Activated B cell treated with CpG ODN at 0.5 μM for 24 hours (primary cell): ENCODE results near the gene PPIB. TPM values are rescaled to one million over a fixed set of nuclear protein-coding genes. Genes with fewer than 3 reads are reported as not detected.

Source experiments
- ATAC-seq: fragments of 200-7000 bp; cut with Tn5 transposase; one replicate; pipeline ENCODE4 v1.10.0; 2021; ENCODE audit warnings: low read depth, mild to moderate bottlenecking, moderate library complexity
- CTCF ChIA-PET: fragments of 350-600 bp; sonication (Branson Sonifier 250); formaldehyde crosslinking; loops from one replicate; lab custom pipeline; 2021; ENCODE audit warnings: antibody characterized with exemption; lab: Charles Lee
- POLR2A ChIA-PET: fragments of 350-600 bp; sonication (Branson Sonifier 250); formaldehyde crosslinking; loops from one replicate; lab custom pipeline; 2021; ENCODE audit warnings: antibody characterized with exemption; lab: Charles Lee
- DNase-seq: peaks from one replicate; pipeline ENCODE4 v3.0.0; 2022
- H3K27ac Mint-ChIP-seq: one replicate; pipeline ENCODE4 v1.8.0; 2020; ENCODE audit warnings: mixed read lengths
- H3K27me3 Mint-ChIP-seq: one replicate; pipeline ENCODE4 v1.8.0; 2021; ENCODE audit warnings: mixed read lengths
- H3K36me3 Mint-ChIP-seq: one replicate; pipeline ENCODE4 v1.8.0; 2021; ENCODE audit warnings: low read depth, mixed read lengths
- H3K4me1 Mint-ChIP-seq: one replicate; pipeline ENCODE4 v1.8.0; 2021; ENCODE audit warnings: mixed read lengths
- H3K4me3 Mint-ChIP-seq: one replicate; pipeline ENCODE4 v1.8.0; 2020; ENCODE audit warnings: mild to moderate bottlenecking, mixed read lengths
- H3K9me3 Mint-ChIP-seq: one replicate; pipeline ENCODE4 v1.8.0; 2020; ENCODE audit warnings: mixed read lengths
- intact Hi-C: fragments of 100-400 bp; cut with micrococcal nuclease; formaldehyde crosslinking; loops from one replicate; pipeline ENCODE4 v1.15.1; 2024
- total RNA-seq: library from RNA; stranded (reverse); gene quantifications from 2 replicates; pipeline ENCODE4 v1.2.3, GENCODE V29; 2022
- TF ChIP-seq, protein P1 (sequence below): fragments of 200-600 bp; IDR thresholded peaks from one replicate; pipeline ENCODE4 v1.8.0; 2022; ENCODE audit warnings: antibody characterized with exemption, mild to moderate bottlenecking

The PPIB gene
- total RNA-seq, 1 donor from 2014 or later, result 225 TPM

DNA sequence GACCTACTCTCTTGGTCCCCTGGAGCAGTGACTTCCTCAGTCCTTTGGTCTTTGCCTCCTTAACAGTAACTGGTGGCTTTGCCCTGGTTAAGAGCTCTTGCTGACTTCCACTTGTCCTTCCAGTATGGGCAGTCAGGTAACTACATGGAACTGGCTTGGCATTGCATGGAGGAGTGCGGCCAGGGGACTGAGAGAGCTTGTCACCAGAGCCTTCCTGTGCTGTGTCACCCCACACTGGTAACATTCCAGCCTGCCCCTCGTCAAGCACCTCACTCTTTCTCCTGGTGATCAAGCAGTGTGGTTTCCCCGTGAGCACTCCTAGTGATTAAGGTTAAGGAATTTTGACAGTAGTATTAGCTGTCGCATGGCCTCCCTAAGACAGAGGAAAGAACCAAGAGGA lies 30.6 kb downstream of the PPIB start:
- Mint-ChIP-seq H3K4me1 (peaks cover 9% of the 10 kb centered on the region), H3K36me3 (peaks cover 92% of the 10 kb centered on the region), H3K9me3 (no peaks in the 10 kb centered on the region), H3K27ac (no peak overlapping the region), H3K27me3 (no peaks in the 10 kb centered on the region), H3K4me3 (no peak overlapping the region)
- ChIA-PET POLR2A (no interaction called here), CTCF (no interaction called here)
- TF ChIP-seq, protein P1, sequence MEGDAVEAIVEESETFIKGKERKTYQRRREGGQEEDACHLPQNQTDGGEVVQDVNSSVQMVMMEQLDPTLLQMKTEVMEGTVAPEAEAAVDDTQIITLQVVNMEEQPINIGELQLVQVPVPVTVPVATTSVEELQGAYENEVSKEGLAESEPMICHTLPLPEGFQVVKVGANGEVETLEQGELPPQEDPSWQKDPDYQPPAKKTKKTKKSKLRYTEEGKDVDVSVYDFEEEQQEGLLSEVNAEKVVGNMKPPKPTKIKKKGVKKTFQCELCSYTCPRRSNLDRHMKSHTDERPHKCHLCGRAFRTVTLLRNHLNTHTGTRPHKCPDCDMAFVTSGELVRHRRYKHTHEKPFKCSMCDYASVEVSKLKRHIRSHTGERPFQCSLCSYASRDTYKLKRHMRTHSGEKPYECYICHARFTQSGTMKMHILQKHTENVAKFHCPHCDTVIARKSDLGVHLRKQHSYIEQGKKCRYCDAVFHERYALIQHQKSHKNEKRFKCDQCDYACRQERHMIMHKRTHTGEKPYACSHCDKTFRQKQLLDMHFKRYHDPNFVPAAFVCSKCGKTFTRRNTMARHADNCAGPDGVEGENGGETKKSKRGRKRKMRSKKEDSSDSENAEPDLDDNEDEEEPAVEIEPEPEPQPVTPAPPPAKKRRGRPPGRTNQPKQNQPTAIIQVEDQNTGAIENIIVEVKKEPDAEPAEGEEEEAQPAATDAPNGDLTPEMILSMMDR, result no peak
- DNase-seq (no peak), ATAC-seq (no peak)
- intact Hi-C loops, result no loop called here

DNA sequence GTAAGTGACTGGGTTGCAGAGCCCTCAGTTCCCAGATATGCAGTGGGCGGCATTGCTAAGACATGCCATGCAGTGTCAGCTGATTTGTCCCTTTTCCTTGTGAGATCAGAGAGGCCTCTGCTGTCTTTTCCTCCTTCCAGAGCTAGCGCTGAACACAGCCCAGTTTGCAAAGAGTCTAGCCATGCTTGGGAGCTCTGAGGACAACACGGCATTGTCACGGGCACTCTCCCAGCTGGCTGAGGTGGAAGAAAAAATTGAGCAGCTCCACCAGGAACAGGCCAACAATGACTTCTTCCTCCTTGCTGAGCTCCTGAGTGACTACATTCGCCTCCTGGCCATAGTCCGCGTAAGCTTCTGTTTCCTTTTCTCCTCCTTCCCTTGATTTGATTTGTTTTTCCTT lies 31.3 kb downstream of the PPIB start:
- H3K27me3 Mint-ChIP-seq, result no peaks in the 10 kb centered on the region
- H3K9me3 Mint-ChIP-seq, result no peaks in the 10 kb centered on the region
- DNase-seq, result no peak
- no peak overlapping the region for H3K27ac Mint-ChIP-seq
- intact Hi-C loops, result no loop called here
- ChIA-PET POLR2A (interaction anchor here (0.8 to 1.0 kb wide), 2 partner anchors 21 to 36 kb away, joined by 3 read pairs; partner anchors contain the start of gene SNX1), CTCF (interaction anchor here (1.3 kb wide), 1 partner anchor 22 kb away, joined by 4 read pairs; no protein-coding TSS in a partner anchor)
- ATAC-seq, result no peak
- H3K4me1 Mint-ChIP-seq, result peaks cover 2% of the 10 kb centered on the region
- TF ChIP-seq, protein P1, result no peak
- H3K36me3 Mint-ChIP-seq, result peaks cover 91% of the 10 kb centered on the region
- no peak overlapping the region for H3K4me3 Mint-ChIP-seq

DNA sequence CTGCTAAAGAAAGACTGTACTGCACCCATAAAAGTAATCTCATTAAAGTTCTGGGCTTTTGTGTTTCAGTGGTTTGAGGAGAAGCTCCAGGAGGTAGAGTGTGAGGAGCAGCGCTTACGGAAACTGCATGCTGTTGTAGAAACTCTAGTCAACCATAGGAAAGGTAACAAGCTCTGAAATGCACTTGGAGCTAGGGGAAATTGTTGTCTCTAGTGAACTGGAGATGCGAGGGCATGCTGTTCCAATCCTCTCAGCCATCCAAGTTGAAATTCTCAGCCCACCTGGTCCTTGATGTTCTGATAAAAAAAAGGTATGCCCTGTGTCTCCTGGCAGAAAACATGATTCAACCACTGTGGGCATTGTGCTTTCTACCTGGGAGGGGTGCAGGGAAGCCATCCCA lies 32.7 kb downstream of the PPIB start:
- TF ChIP-seq, protein P1, result no peak
- Mint-ChIP-seq H3K27ac (no peak overlapping the region), H3K4me1 (no peaks in the 10 kb centered on the region), H3K9me3 (no peaks in the 10 kb centered on the region), H3K4me3 (no peak overlapping the region), H3K27me3 (no peaks in the 10 kb centered on the region), H3K36me3 (peaks cover 89% of the 10 kb centered on the region)
- DNase-seq (no peak), ATAC-seq (no peak)
- ChIA-PET CTCF (no interaction called here), POLR2A (interaction anchor here (0.6 to 1.3 kb wide), 2 partner anchors 21 to 33 kb away, joined by 4 to 6 read pairs; partner anchors contain the start of gene SNX22)
- intact Hi-C loops, result no loop called here

DNA sequence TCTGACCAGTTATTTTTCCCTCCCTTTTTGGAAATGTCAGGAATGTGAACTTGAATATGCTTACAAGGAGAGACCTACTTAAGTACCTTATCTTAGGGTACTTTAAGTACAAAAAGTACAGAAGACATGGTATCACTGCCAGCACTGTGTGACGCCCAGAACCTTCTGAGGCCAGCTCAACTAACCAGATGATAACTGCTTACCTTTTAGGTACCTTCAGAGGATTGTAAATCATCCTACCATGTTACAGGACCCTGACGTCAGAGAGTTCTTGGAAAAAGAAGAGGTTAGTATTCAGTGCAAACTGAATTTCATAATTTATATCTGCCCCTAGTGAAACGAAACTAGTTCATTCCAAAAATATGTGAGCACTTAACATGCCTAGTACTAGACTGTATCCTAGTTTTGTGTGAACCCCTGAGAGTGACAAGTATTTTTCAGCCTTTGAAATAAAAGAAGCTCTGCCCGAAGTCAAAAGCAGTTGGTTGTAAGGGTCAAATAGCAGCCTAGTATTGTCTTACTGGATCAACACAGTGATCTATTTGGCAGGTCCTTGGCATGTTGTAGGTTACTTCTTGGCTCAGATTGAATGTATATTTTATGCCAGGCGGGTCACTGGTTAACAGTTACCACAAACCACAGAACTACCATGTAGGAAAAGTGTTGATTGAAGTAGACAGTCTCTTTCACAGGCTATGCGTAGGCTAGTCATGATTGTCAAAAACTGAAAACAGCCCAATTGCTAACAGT lies 35.1 kb downstream of the PPIB start:
- ChIA-PET CTCF (interaction anchor here (0.6 kb wide), 1 partner anchor 1619 kb away, joined by 4 read pairs; no protein-coding TSS in a partner anchor), POLR2A (no interaction called here)
- intact Hi-C loops, result no loop called here
- no peaks in the 10 kb centered on the region for H3K4me1 Mint-ChIP-seq
- H3K27me3 Mint-ChIP-seq, result no peaks in the 10 kb centered on the region
- TF ChIP-seq, protein P1, result no peak
- ATAC-seq (no peak), DNase-seq (no peak)
- H3K4me3 Mint-ChIP-seq, result no peak overlapping the region
- no peak overlapping the region for H3K27ac Mint-ChIP-seq
- no peaks in the 10 kb centered on the region for H3K9me3 Mint-ChIP-seq
- peaks cover 89% of the 10 kb centered on the region for H3K36me3 Mint-ChIP-seq

DNA sequence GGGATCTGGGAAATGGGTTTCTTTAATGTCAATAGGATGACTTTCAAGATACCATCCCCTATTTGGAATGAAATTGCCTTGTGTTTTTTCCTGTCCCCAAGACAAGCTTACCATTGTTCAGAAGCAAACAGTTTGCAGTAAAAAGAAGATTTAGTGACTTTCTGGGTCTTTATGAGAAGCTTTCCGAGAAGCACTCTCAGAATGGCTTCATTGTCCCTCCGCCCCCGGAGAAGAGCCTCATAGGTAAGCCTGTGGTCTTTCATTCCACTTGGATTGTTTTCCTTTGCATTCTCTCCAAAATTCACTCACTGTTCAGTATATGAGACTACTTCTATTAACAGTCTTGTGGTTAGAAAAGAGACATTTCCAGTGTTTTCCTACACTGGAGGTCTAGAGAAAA lies 36.8 kb downstream of the PPIB start:
- no peak for DNase-seq
- intact Hi-C loops, result no loop called here
- ATAC-seq, result no peak
- POLR2A ChIA-PET, result interaction anchor here (0.7 to 0.9 kb wide), 2 partner anchors 30 to 33 kb away, joined by 3 to 6 read pairs; partner anchors contain the start of gene SNX1
- Mint-ChIP-seq H3K36me3 (peaks cover 87% of the 10 kb centered on the region), H3K9me3 (no peaks in the 10 kb centered on the region), H3K27ac (no peak overlapping the region), H3K4me1 (no peaks in the 10 kb centered on the region), H3K27me3 (no peaks in the 10 kb centered on the region), H3K4me3 (no peak overlapping the region)
- TF ChIP-seq, protein P1, result no peak
- CTCF ChIA-PET, result interaction anchor here (2.4 kb wide), 1 partner anchor 27 kb away, joined by 7 read pairs; no protein-coding TSS in a partner anchor
